ENCODE results near the gene UBE2O. TPM values are rescaled to one million over a fixed set of nuclear protein-coding genes. Genes with fewer than 3 reads are reported as not detected.

UBE2O gene
- total RNA-seq, 1 donor from 2014 or later: 17.2 TPM

GRCh38 chr17:76437467-76438402 is 15.2 kb downstream of the UBE2O start:
- ATAC-seq: no peak

- no peak for ATAC-seq
These were observed 17.2 kb downstream of the UBE2O start for GRCh38 chr17:76435751-76436150.

- ATAC-seq: peak; percentile 77
These were observed 18.1 kb downstream of the UBE2O start for GRCh38 chr17:76434870-76435269.

- ATAC-seq: no peak
These were observed 19.3 kb downstream of the UBE2O start for GRCh38 chr17:76433693-76434092.

- ATAC-seq: no peak
These were observed 20.1 kb downstream of the UBE2O start for GRCh38 chr17:76432712-76433336.

GRCh38 chr17:76432004-76432403 is 20.9 kb downstream of the UBE2O start:
- ATAC-seq: no peak

- ATAC-seq: no peak
These were observed 21.4 kb downstream of the UBE2O start for GRCh38 chr17:76431509-76431908.

GRCh38 chr17:76428511-76428910 is 24.4 kb downstream of the UBE2O start:
- ATAC-seq: no peak

- ATAC-seq: no peak
These were observed 25.3 kb downstream of the UBE2O start for GRCh38 chr17:76427501-76428231.

- ATAC-seq: no peak
These were observed 26.1 kb downstream of the UBE2O start for GRCh38 chr17:76426853-76427252.

- no peak for ATAC-seq
These were observed 30.1 kb downstream of the UBE2O start for GRCh38 chr17:76422860-76423259.

- no peak for ATAC-seq
These were observed 30.5 kb downstream of the UBE2O start for GRCh38 chr17:76422406-76422805.

GRCh38 chr17:76421044-76421407 is 31.9 kb downstream of the UBE2O start:
- ATAC-seq: no peak

GRCh38 chr17:76420356-76421043 is 32.5 kb downstream of the UBE2O start:
- no peak for ATAC-seq

- ATAC-seq: no peak
These were observed 33.2 kb downstream of the UBE2O start for GRCh38 chr17:76419576-76420260.

- ATAC-seq: no peak
These were observed 35.3 kb downstream of the UBE2O start for GRCh38 chr17:76417499-76418143.

GRCh38 chr17:76416899-76417298 is 36.1 kb downstream of the UBE2O start:
- ATAC-seq: peak; percentile 5

- no peak for ATAC-seq
These were observed 36.5 kb downstream of the UBE2O start for GRCh38 chr17:76416457-76416856.

- no peak for ATAC-seq
These were observed 37.2 kb downstream of the UBE2O start for GRCh38 chr17:76415786-76416185.

GRCh38 chr17:76414334-76415295 is 38.3 kb downstream of the UBE2O start:
- ATAC-seq: no peak

All from esophagus mucosa (tissue), 1 donor.